DMS153 treated with DMSO at 0.1 percent for 48 hours (cell line): Measurements from ENCODE around the gene CDC20B.
A peak's percentile ranks its signal among the peaks of the same experiment; 100 is the strongest.
"Not testable (repeated sequence)": the region's sequence is repeated elsewhere in the genome, so short reads cannot be mapped to it uniquely, and the experiment has no call there.

Experiments
- DNase-seq: peaks from one replicate; lab custom pipeline; 2025; ENCODE audit not compliant: unreplicated experiment; lab: John Stamatoyannopoulos, UW

The CDC20B gene

DNA sequence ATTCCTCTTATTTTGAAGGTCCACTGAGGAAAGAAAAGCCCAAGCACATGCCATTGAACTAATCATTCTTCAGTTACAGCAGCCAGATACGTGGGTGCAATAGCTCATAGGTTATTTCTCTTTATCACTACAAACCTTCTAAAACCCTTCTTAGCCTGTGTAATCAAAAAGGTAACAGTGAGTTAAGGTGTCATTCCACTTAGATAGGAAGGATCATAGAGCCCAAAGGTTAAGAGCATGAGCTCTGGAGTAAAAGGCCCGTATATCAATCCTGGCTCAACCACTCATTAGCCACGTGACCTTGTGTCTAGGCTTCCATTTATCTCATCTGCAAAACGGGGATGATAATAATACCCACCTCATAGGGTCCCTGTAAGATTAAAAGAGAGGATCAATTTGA lies 10.3 kb downstream of the CDC20B start:
- DNase-seq: no peak

DNA sequence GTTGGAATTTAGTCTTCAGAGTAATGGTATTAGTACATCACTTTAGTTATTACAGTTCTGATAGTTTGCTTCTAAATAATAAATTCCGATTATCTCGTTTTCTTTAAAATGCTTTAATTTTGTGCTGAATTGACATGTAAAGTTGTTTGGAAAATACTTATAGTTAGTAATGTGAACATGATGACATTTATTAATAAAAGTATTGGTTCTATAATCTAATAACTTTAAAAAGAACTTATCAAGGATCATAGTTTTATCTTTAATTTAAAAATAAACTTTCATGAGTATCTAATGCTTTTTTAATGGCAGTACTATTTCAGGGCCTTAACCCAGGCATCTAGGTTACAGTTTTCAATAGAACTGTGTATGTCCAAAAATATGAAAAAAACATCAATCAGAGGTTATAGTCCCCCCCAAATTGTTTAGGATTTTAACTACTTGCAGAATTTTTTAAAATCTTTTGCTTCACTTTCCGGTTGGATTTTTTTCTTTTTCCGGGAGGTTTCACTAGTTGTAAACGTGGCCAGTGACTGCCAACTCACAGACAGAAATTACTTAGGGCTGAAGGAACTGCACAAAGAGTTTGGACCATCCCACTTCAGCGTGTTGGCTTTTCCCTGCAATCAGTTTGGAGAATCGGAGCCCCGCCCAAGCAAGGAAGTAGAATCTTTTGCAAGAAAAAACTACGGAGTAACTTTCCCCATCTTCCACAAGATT lies 12.3 kb downstream of the CDC20B start:
- no peak for DNase-seq

DNA sequence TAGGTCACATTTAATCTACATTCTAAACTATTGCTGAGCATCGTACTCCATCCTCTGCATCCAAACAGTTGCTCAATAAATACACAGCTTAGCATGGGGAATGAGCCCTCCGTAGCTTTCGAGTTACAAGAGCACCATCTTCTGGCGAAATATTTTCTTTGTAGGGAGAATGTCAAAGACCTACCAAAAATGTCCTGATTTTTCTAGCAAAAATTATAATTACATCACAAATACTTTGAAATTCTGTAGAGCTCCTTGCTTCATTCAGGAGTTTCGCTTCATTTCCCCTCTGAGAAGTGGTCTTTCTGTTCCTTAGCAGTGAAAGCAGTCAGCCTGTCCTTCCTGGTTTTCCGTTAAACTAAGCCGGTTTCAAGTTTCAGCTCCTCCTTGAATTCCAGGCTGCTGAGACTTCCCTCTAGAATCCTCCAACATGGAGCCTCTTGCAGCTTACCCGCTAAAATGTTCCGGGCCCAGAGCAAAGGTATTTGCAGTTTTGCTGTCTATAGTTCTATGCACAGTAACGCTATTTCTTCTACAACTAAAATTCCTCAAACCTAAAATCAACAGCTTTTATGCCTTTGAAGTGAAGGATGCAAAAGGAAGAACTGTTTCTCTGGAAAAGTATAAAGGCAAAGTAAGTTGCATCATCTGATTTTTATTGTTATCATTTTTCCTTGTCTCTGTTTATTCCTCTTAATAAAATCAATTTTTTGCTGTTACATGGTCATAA lies 13.0 kb downstream of the CDC20B start, which contains the start of gene GPX8:
GPX8 (plus strand) TSS at position 409 of the 730 bp plus-strand sequence; CDS start at position 431, 22 bp downstream.
- DNase-seq: no peak

DNA sequence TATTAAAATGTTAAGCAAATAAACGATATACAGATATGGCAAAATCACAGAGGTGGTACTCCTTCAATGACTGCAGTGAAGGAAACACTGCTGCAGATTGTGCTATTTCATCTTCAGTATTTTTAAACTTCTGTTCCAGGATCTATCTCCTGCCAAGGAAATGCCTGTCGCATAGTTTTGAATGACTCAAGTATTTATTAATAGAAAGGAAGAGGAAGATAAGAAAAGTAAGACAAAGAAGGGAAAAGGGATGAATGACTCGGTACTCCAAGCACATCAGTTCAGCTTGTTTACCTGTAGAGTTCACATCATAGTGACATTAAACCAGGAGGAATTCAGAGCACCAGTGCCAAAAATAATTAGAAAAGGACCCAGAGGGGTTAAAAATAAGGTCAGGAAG lies 18.1 kb downstream of the CDC20B start:
- no peak for DNase-seq

DNA sequence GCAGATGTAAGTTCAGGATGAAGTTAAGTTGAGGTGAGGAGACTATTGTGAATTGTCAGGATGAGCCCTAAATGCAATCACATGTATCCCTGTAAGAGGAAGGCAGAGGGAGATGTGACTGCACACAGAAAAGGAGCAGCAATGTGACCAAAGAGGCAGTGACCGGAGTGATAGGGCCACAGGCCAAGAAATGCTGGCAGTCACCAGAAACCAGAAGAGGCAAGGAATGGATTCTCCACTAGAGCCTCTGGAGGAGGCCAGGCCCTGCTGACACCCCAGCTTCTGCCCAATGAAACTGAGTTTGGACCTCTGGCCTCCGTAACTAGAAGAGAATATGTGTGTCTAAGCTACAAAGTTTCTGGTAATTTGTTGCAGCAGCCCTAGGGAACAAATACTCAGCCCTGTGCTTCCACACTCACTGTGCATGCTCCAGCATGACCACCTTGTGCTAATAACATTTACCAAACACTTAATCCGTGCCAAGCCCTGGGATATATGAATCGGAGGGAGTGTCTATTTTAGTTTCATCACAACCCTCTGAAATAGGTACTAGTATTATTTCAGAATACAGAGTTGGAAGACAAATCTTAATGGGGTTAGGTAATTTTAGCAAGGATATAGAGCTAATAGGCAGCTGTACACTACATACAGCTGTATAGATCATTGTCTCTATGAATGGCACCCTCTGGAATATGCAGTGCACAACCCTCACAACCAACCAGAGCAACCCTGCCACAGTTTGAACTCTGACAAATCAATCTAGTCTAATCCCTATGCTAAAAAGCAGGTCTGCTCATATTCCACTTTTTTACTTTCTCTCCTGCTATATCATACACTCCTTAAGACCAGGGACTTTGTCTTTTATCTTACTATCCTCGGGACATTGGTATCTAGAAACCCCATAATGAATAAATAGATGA lies 20.8 kb downstream of the CDC20B start:
- no peak for DNase-seq

DNA sequence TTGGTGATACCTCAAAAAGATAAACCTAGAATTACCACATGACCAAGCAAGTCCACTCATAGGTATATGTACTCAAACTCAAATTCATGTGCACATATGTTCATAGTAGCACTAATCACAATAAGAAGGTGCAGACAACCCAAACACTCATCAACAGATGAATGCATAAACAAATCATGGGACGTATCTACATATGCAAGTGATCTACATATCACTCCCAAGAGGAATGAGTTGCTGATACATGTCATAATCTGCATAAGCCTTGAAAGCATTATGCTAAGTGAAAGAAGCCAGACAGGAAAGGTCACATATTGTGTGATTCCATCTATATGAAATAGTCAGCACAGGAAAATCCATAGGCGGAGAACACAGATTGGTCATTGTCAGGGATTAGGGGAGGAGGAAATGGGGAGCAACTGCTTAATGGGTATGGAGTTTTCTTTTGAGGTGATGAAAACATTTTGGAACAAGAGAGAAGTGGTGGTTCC lies 23.6 kb downstream of the CDC20B start:
- DNase-seq: no peak

DNA sequence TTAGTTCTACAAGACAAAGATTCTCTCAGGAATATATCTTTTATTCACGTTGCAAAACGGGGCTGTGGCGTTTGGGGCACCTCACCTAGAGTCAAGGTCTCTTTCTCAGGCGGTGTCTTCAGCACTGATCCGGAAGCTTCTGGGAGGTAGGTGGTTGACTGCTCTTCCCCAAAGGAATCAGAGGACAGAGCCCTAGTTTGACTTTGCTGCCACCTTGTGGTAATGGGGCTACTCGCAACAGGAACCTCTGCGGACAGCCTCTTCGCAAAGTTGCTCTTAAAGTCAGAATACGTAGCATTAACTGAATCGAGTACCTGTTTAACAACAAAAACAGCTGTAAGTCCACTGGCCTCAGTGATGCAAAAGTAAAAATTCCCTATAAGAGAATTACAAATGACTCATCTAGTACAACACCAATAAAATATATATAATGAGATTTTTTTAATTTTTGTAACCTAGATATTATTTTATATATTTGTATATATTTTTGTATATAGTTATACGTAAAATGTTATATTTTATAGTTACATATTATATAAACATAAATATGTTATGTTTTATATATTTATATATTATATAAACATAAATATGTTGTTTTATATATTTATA lies 26.3 kb downstream of the CDC20B start:
- peak; percentile 31 for DNase-seq

DNA sequence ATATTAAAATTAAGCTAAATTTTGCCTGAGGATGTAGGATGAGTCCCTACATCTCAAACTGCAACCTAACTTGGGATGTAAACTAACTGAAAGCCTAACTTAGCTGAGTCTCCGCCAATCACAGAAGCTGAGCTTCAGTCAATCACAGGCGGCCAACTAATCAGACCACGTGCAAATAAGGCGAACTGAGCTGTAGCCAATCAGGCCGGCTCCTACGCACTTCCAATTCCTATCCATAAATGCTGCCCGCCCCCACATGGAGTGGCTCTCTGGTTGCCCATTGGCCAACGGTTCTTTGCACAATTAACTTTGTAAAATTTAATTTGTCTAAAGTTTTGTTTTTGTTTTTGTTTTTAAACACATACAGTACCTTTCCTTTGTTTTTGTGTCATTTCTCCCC lies 26.9 kb downstream of the CDC20B start:
- DNase-seq: no peak

DNA sequence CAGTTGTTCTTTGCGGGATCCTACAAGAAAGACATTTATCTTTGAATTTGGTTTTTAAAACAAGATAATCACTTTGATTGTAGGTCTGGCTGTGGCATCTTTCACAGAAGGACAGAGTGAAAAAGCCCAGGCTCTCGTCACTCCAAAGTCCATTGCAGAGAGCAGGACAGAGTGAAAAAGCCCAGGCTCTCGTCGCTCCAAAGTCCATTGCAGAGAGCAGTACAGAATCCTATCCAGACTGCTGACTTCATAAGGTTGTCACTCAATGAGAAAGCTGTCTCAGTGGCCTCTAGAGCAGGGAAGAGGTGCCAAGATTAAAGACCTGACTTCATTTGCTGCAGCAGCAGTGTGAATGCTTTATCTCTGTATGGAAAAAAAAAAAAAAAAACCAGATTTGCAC lies 29.4 kb downstream of the CDC20B start:
- no peak for DNase-seq

DNA sequence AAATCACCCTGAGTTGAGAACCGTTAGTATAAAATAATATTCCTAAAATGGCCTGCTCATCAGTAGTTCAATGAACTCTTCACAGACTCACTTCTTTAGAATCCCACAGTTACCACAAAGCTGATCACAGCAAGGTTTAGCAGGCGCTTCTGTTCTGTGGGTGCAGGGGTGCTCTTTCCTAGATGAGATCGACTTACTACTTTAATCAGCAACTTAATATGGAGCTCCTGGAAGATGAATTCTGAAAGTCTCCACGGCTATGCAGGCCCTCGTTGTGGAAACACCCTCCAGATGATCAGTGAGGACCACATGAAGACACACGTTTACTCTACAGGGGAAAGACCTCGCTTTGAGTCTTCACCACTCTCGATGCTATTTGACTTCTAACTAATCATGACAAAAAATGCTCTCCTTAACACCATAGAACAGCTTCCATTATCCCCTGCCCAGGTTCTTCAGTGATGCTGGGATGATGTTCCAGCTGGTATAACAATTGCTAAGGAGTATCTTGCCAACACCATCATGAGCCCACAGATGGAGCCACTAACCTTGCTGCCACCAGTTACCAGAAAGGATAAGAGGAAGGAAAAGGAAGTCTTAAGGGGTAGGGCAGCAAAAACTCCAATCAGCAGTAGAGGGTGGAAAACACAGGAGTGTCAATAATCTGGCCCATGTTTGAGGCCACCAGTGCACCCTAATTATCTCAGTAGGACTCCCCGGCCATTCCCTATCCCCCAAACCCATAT lies 30.9 kb downstream of the CDC20B start:
- no peak for DNase-seq

DNA sequence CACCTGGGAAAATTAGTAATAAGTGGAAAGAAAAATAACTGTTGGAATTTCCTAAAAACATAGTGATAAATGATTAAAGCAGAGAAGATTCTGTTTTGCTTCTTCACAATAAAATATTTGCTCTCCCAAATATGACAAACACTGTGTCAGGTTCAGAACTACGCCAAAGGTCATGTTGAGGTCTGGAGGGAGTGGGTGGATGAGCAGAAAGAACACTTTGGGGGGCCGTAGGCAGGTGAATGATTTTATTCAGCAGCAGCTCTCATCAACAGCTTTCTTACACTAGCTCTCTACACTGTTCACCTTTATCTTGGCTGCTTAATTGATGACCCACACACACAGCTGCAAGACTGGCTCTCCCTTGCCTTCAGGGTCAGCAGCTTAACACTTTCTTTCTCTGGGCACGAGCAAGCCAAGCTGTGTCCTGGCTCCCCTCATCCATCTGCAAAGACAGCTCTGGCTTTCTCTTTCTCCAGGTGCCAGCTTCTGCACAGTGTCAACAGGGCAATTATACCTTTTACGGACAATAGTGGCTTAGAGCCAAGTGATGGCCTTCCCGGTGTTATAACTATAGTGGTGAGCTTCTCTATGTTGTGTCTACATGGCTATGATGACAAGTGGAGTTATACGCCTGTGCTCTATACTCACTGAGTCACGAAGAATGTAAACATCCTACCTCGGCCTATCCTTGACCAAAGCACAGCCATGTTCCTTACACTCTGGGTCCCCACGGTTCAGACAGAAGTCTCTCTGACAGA lies 31.9 kb downstream of the CDC20B start:
- DNase-seq: no peak

DNA sequence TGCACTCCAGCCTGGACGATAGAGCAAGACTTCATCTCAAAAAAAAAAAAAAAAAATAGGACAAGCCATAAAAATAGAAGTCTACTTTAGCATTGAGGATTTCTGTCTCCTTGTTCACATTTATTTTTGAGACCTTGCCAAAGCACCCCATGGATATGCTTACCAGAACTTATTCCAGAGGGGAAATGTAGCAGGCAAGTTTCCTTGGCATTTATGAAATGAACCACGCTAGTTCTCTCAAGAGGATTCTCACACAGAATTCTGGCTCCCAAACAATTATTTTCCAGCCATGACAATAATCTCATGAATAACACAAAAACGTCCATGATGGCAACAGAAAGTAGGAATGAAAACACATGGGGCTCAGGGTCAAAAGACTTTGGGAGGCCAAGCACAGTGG lies 36.5 kb downstream of the CDC20B start:
- DNase-seq: no peak

DNA sequence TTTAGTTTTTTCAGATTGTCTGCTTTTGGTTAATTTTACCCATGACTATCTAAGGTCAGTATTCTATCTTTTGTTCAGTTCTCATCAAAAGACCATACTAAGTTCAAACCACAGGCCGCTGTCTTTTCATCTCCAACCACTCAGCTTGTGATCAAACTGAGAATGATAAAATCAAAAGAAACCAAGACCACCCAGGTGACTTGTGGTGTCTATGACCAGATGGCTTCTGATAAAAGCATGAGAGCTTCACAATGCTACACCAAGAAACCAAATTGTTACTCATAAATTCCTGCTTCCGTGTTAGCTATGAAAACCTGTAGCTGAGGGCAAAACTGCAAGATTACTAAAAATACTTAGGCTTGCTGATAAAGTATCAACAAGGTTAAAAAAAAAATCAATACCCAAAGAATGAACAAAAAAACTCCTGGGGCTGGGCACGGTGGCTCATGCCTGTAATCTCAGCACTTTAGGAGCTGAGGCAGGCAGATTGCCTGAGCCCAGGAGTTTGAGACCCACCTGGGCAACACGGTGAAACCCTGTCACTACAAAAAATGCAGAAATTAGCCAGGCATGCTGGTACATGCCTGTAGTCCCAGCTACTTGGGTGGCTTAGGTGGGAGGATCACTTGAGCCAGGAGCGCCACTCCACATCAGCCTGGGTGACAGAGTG lies 38.8 kb downstream of the CDC20B start:
- DNase-seq: no peak

DNA sequence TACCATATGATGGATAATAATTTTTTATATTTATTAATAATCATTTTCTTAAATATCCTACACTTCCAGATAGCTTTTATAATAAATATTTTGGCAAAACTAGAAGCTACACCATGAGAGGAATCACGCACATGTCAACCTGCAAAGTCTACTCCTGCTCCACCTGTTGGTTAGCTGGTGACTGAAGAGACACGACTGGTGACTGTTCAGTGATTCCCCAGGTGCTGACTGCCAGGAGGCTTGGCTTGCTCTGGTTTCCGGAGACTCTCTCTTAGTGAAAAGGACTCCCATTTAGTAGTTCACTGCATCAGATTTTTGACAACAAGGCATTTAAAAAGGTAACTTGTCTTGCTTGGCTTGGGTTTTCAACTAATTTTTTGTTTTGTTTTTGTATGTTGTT lies 49.6 kb downstream of the CDC20B start:
- no peak for DNase-seq

DNA sequence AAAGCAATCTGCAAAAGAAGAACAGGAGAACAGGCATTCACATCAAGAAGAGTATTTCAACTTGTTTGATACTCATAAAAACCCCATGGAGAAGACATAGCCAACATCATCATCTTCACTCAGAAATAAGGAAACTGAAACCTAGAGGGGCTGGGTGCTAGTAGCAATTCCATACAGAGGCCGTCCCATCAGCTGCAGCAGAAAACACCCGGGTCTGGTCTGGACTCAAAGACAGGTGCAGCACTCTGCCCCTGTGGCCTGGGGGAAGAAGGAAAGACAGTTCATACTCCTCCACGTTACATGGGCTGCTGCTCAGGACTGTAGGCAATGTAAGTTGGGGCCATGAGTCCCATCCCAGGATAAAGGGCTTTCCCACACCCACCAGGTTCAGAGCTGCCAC lies 58.9 kb downstream of the CDC20B start:
- no peak for DNase-seq

DNA sequence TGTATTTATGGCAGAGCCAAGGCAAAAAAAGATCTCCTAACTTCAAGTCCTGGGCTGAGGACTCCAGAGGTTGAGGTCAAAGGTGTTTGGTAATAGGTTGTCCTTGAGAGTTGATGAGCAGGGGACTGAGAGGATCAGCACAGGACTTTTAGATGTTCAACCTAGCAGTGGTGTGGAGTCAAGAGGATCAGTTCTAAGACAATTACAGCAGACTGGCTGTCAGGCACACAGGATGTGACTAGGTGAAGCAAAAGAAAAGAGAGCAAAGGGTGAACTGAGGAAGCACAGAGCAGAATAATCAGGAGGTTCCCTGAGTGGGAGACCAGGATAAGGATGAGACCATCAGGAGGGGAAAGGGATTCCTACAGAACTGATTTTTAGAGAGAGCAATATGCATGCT lies 59.6 kb downstream of the CDC20B start:
- no peak for DNase-seq

DNA sequence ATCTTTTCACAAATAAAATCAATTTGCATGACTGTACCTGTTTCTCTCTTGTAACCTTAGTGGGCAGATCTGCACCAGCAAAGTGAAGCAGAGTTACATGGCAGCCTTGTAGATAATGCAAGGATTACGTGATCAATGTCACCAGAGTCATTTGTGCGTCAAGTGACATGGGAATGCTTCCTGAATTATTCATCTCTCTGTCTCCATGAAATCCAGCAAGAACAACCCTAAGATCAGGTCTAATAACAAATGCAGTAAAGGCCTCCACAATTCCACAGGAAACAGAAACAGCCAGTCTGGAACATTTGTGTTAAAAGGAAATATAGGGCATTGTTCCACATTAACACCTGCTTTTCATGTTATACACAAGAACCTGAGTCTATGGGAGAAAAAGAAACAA lies 62.8 kb downstream of the CDC20B start:
- no peak for DNase-seq

DNA sequence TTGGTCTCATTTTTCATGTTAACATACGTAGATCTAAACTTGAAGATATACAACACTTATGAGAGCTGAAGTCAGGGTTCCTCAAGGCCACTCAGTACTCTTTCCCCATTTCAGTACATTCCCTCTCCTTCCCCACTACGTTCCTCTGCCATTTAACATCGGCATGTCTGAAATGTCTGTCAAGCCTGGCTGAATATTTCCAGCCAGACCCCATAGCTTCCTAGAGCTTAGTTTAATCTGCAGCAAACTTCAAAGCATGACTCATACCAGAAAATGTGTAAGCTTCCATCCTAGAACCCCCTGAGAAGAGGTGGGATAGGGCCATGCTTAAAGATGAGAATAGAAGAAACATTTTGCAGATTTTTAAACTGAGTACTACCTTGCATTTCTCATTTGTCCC lies 64.3 kb downstream of the CDC20B start:
- no peak for DNase-seq

DNA sequence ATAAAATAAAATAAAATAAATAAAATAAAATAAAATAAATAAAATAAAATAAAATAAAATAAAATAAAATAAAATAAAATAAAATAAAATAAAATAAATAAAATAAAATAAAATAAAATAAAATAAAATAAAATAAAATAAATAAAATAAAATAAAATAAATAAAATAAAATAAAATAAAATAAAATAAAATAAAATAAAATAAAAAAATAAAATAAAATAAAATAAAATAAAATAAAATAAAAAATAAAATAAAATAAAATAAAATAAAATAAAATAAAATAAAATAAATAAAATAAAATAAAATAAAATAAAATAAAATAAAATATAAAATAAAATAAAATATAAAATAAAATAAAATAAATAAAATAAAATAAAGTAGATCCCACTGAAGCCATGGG lies 67.0 kb downstream of the CDC20B start:
- DNase-seq: not testable (repeated sequence)
